ENCODE results near the gene NOL3.

Gene NOL3

DNA sequence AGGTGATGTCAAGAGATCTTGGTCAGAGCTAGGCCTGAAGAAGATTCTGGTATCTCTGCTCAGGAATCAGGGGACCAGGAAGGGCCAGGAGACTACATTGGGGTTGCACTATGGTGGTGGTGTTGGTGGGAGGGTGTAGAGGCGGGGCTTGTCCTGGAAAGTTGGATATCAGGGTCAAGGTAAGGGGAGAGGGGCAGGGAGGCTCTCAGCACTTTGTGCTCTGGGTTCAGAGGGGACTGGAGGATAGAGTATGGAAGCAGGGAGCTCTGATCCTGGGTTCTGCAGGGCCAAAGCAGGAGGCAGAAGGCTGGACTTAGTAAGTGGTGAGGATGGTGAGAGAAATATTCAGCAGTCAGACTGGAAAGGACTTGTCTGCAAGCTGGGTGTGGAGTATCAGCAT lies 3.0 kb downstream of the NOL3 start:
- FAIRE-seq = no peak

GRCh38 chr16:67173808-67174705 lies 3.7 kb downstream of the NOL3 start:
- no peak for FAIRE-seq

- FAIRE-seq = no peak
Observed at GRCh38 chr16:67174706-67175231, 4.4 kb downstream of the NOL3 start.

- FAIRE-seq = no peak
Observed at GRCh38 chr16:67176662-67177061, 6.3 kb downstream of the NOL3 start.

DNA sequence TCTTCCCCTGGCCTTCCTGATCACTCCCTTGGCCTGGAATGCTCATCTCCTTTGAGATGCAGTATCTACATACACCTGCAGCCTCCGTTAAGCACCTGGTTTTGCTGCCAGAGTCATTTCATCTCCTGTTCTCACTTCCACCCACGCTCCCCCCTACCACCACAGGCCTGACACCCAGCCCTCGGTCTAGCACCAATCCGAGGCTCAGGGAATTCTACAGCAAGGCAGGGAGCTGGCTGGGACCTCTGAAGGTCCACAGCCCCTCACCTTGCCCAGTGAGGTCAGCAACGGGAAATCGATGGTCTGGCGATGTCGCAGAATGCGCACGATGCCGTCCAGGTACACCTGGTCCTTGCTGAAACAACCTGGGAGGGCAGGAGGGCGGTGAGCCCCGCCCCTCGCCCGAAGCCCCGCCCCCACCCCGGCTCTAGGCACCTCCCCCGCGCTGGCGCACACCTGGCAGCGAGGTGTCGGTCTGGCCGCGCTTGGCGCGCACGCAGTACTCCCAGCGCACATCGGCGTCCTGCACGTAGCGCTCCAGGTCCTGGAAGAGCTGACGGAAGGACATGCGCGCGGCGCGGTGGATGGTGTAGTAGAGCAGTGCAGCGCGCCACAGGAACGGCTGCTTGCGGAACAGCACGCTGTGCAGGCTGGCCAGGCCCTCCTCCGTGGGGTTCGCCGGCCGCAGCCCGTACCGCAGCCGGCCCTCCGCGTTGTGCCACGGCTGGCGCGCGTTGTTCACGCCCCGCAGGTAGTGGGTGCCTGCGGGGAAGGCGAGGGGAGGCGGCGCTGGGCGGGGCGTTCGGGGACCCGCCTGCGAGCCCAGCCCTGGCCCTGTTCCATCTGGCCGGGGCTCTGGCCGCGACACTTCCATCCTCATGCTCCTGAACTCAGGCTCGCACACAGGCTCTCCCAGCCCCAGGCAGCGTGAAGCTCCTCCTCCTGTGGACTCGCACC lies 7.7 kb downstream of the NOL3 start:
- FAIRE-seq = no peak

DNA sequence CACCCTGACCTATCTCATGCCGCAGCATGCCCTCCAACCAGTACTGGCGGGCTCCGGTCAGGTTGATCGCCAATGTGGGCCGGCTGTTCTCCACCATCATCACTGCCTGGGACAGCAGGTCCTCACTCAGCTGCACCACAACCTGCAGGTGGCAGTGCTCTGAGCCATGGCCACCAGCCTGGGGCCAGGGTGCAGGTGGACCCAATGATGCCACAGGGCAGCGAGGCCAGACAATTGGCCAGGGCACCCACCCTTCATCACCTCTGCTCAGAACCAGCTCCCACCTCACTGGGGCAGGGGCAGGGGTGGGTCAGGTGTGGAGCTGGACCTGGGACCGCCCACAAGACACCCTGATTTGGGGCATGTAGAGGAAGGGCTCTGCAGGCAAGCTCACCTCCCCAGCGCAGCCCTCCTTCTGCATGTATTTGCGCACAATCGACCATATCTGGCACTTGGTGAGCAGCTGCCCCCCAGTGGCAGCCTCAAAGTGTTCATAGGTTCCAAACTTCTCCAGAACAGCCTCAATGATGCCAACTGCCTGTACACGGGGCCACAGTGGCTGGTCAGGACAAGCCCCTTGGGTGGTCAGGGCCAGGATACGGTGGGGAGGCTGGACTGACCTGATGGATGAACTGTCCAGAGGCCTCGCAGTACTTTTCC lies 9.2 kb downstream of the NOL3 start:
- FAIRE-seq = no peak

DNA sequence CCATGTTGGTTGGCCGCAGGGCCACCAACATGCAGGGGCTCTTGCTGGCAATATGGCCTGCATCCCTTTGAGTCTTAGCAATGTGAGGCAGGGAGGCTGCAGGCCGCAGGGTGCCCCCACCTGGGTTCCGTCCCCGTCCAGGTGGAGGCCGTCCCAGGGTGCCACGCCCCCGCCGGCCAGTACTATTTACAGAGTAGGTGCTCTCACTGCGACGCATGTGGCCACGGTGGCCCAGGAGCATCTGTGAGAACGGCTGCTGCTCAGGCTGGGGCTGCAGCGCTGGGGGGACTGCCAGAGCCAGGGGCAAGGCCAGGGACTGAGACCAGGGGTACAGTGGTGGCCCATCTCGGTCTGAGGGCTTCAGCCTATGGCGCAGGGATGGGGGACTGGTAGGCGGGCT lies 9.8 kb downstream of the NOL3 start:
- FAIRE-seq = no peak

GRCh38 chr16:67181346-67181745 lies 11.0 kb downstream of the NOL3 start:
- FAIRE-seq = no peak

DNA sequence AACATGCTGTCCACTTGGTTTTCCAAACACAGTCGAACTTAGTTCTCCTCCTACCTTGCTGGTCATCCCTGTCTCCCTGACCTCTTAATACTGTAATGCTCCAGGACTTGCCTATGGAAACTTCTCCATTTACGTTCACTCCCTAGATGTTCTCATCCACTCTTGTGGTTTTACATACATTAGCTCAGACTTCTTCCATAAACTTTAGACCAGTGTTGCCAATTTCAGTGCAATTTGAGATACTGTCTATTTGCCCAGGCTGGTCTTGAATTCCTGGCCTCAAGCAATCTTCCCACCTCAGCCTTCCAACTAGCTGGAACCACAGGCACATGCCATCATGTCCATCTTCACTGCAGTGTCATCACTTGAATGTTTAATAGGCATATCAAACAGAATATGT lies 11.9 kb downstream of the NOL3 start:
- no peak for FAIRE-seq

GRCh38 chr16:67183284-67183626 lies 12.9 kb downstream of the NOL3 start:
- no peak for FAIRE-seq

- FAIRE-seq = peak; percentile 95
Observed at GRCh38 chr16:67183627-67184452, 13.5 kb downstream of the NOL3 start, which contains the start of gene MATCAP1. Gene MATCAP1, minus strand, starts transcription at chr16:67183963. Its CDS starts 3,353 bp downstream, at chr16:67180610.

DNA sequence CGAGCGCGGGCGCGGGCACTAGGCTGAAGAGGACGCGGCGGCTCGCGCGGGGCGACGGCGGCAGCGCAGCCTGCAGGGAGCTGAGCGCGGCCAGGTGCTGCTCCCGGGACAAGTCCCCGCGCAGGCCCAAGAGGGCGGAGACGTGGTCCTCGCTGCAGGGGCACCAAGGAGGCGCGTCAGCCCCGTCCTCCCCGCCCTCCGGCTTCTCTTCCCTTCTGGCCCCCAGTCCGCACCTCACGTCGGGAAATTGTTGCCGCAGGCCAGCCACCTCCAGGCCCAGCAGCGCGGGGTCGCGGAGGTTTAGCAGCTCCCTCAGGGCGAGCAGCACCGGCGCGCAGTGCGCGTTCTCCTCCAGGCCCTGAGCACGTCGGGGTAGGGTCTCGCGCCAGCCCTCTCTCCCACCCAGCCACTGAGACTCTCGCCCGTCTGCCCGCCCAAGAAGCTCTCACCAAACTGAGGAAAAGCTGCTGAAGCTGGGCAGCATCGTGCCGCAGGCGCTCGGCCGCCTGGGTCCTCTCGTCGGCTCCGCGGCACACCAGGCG lies 14.2 kb downstream of the NOL3 start:
- FAIRE-seq = no peak

DNA sequence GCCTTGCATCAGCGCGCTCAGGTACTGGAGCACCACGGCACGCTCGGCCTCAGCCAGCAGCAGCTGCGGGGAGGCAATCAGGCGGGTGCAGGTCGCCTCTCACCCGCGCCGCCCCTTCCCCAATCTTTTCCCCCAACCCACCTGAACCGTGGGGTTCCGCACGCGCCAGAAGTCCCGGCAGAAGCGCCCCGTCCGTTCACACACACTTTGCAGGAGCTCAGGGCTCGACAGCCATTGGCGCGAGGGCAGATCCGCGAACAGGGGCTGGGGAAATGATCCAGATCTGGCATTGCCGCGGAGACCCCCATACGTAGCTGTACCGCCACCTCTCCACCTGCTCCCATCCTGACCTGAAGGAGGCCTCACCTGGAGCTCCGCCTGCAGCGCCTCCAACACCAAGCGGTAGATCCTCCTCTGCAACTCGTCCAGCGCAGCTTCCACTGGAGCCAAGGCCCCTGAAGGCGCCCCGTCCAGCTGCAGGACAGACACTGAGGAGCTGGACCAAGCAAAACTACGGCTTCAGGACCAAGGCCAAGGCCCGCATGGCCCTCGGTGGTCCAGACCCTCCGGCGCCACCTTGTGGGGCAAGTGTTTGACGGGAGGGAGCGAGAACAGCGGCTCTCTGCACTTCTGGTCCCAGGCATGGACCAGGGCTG lies 14.8 kb downstream of the NOL3 start:
- FAIRE-seq = no peak

GRCh38 chr16:67185651-67186134 lies 15.4 kb downstream of the NOL3 start:
- no peak for FAIRE-seq

DNA sequence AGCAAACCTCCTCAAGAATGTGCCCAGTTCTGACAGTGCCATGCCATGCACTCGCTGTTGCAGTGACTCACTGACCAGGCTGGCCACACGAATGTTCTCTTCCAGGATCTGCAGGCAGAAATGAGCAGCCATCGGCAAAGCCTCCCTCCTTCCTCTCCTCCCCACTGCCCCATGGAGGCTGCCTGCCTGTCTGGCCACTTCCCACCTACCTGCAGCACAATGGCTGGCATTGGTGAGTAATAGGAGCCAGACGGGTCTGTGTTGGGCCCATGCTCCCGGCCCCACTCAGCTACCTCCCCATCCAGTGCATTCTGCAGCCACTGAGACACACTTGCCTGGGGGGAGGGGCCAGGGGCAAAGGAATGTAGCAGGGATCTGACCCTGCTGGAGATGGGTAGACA lies 16.2 kb downstream of the NOL3 start:
- FAIRE-seq = no peak

DNA sequence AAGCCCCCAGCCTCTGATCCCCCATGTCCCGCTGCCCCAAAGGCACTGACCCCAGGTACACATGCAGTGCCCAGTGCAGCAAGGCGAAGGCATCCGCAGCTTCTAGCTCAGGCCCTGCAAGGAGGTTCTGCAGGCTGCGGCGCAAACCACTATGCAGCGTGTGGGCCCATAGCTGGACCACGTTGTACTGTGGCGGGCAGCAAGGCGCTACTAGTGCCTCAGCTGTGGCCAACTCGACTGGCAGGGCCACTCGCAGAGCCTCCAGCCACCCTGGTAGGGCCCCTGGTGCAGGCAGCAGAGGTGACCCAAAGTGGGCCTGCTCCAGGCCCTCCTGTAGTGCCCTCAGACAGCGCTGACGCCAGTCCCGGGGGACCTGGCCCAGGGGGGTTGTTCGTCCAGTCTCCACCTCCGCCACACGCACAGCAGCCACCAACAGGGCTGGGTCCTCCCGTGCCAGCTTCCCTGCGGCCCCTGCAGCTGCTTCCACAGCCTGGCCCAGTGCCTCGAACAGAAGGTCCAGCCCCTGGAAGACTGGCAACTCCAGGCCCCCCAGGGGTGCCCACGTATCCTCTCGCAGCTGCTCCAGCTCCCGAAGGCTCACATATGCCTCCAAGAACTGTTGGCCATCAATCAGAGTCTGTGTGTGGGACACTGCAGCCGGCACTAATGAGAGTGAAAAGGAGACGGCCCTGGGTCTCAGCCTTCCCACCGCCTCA lies 17.0 kb downstream of the NOL3 start:
- FAIRE-seq = no peak

DNA sequence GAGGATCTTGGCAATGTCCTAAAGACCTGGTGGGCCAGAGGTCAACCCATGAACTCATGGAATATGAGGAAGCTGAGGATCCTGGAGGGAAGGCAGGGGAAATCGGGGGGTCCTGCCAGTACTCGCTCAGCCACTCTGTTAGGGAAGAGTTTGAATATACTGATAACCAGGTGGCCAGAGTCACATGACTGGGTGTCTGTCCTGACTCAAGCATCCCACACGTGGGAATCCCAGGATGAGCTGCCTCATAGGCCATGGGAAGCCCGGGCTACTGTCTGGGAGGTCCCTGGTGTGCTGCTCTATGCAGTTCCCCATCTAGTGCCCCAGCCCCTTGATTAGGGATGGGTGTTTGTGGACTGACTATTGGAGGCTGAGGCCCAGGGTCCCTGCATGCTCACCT lies 18.0 kb downstream of the NOL3 start:
- no peak for FAIRE-seq

DNA sequence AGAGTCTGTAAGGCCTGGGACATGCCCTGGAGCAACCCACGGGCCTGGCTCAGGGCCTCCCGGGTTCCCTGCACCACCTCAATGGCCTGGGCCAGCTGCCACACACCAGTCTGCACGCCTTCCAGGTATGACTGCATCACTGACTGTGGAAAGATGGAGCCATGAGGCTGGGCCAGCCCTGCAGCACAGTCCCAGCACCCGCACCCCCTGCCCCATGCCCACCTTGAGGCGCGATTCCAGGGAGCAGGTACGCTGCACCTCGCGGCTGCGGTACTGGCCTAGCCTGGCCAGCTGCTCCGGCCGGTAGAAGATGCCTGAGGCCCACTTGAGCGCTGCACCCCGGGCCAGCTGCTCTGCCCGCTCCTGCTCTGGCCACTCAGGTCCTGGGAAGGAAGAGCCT lies 18.5 kb downstream of the NOL3 start:
- FAIRE-seq = no peak

- no peak for FAIRE-seq
Observed at GRCh38 chr16:67190041-67190440, 19.7 kb downstream of the NOL3 start, which contains the start of gene EXOC3L1. Gene EXOC3L1, minus strand, starts transcription at chr16:67190136. Its CDS starts 460 bp downstream, at chr16:67189676.

All from endometrium (tissue), 2 donors.